RWPE1 (cell line): ENCODE data around the gene NTN1.

ENCODE experiments used
- CTCF ChIA-PET: fragments of 350-600 bp; sonication (Branson Sonifier 250); formaldehyde crosslinking; extraction: SDS; loops from one replicate; lab custom pipeline; 2021; lab: Yijun Ruan, JAX
- POLR2A ChIA-PET: fragments of 400-600 bp; formaldehyde crosslinking; extraction: SDS; loops from one replicate; lab custom pipeline; 2020; ENCODE audit warnings: antibody characterized with exemption; ENCODE audit not compliant: low non-redundant PET; lab: Yijun Ruan, JAX
- DNase-seq: peaks from one replicate; pipeline ENCODE4 v3.0.0; 2012; ENCODE audit warnings: low spot score
- H3K27ac ChIP-seq: fragments of 450-650 bp; 2 replicates; pipeline ENCODE4 v1.5.1; 2017
- CTCF ChIP-seq: fragments of 450-650 bp; conservative IDR thresholded peaks from 2 replicates; pipeline ENCODE4 v1.5.1; 2017; ENCODE audit warnings: low read depth, mild to moderate bottlenecking

Gene NTN1

GRCh38 chr17:9241774-9242496, 220.6 kb downstream of the NTN1 start:
- peak overlapping the region; percentile 30 for H3K27ac ChIP-seq
- CTCF ChIA-PET, result interaction anchor here (0.7 kb wide), 2 partner anchors 20 to 97 kb away, joined by 3 to 5 read pairs; no protein-coding TSS in a partner anchor
- POLR2A ChIA-PET, result no interaction called here

GRCh38 chr17:9242497-9242881, 221.2 kb downstream of the NTN1 start:
- H3K27ac ChIP-seq, result no peak overlapping the region
- no peak for TF ChIP-seq CTCF
- ChIA-PET CTCF (interaction anchor here (0.7 kb wide), 2 partner anchors 20 to 96 kb away, joined by 3 to 5 read pairs; no protein-coding TSS in a partner anchor), POLR2A (no interaction called here)
- no peak for DNase-seq

More at GRCh38 chr17:9241774-9242496, 220.6 kb downstream of the NTN1 start:
- no peak for TF ChIP-seq CTCF
- no peak for DNase-seq

- ChIA-PET CTCF (interaction anchor here (0.7 kb wide), 1 partner anchor 96 kb away, joined by 5 read pairs; no protein-coding TSS in a partner anchor), POLR2A (no interaction called here)
- TF ChIP-seq CTCF, result no peak
- no peak for DNase-seq
- no peak overlapping the region for H3K27ac ChIP-seq
Observed at GRCh38 chr17:9242983-9243382, 221.7 kb downstream of the NTN1 start.

- POLR2A ChIA-PET, result no interaction called here
- CTCF ChIA-PET, result no interaction called here
- DNase-seq, result no peak
- TF ChIP-seq CTCF, result no peak
- H3K27ac ChIP-seq, result no peak overlapping the region
Observed at GRCh38 chr17:9244066-9245052, 223.0 kb downstream of the NTN1 start.

GRCh38 chr17:9247401-9247938, 226.2 kb downstream of the NTN1 start:
- DNase-seq, result no peak
- no peak for TF ChIP-seq CTCF
- ChIA-PET POLR2A (no interaction called here), CTCF (no interaction called here)
- H3K27ac ChIP-seq, result no peak overlapping the region

- TF ChIP-seq CTCF, result no peak
- ChIA-PET POLR2A (no interaction called here), CTCF (interaction anchor here (0.7 kb wide), 1 partner anchor 280 kb away, joined by 4 read pairs; no protein-coding TSS in a partner anchor)
- no peak for DNase-seq
- no peak overlapping the region for H3K27ac ChIP-seq
Observed at GRCh38 chr17:9249245-9249953, 228.1 kb downstream of the NTN1 start.
